ELF-1 (cell line): ENCODE data around the gene NCAM1.

Experiments
- DNase-seq: peaks from one replicate; pipeline ENCODE4 v3.0.0-alpha.2; 2016; ENCODE audit warnings: low read depth, low spot score

The NCAM1 gene

DNA sequence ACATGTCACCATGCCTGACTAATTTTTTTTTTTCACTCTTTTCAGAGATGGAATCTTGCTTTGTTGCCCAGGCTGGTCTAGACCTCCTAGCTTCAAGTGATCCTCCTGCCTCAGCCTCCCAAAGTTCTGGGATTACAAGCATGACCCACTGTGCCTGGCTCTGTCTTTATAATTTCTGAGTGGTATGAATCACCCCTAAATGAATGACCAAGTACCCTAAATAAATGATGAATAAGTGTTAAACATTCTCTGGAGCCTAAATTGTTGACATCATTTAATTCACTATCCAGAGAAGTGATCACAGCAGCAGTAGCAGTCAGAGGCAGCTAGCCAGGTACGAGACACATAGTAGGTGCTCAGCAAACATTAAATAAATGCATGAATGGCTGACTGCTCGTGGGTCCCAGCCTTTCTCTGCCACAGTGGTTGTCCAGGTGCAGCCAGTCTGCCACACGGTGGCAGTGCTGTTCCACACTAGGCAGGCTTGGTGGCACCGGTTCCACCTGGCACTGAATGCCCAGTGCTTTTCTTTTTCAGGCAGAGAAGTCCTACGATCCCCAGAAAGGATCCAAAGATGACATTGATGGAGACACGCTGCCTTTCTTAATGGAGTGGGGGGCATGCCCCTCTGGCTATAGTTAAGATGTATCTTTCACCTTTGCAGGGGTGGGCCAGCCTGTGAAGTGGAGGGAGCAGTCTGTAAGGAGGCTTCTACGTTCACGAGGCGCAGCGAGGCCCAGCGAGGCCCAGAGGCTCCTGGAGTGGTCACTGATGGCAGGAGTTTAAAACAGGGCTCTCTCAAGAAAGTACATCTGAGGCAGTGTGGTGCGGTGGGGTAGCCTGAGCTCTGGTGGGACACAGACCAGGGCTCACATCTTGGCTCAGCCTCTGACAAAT lies 344.5 kb downstream of the NCAM1 start:
- peak; percentile 68 for DNase-seq

DNA sequence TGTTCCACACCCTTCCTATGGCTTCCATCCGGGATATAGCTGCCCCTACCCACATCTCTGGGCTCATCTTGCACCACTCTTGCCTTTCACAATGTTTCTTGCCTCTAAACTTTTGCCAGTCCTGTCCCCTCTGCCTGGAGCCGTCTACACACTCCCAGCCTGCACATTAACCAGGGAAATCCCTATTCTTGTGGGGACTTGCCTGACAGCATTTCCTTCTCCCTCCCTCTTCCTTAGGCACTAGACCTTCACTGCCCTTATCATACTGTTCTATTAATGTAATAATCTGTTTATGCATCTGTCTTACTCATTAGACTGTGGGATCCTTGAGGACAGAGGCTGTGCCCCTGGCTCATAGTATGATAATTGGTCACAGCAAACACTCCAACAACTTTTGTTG lies 347.4 kb downstream of the NCAM1 start:
- DNase-seq: no peak

DNA sequence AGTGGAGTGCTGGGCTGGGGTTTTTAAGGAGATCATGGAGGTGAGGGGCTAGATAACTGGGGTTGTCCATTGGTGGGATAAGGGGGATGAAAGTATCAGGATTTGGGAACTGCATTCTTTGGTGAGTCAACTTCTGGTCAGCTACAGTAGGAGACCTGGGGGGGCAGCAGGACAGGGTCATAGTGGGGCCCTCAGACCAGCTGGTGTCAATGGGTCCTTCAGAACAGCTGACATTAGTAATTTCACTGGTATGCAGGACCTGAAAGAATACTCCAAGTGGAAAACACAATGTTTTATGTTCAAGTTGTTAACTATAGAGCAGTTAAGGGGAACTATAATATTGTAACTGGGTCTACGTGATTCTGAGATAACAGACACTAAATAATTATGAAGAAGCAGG lies 350.3 kb downstream of the NCAM1 start:
- no peak for DNase-seq

DNA sequence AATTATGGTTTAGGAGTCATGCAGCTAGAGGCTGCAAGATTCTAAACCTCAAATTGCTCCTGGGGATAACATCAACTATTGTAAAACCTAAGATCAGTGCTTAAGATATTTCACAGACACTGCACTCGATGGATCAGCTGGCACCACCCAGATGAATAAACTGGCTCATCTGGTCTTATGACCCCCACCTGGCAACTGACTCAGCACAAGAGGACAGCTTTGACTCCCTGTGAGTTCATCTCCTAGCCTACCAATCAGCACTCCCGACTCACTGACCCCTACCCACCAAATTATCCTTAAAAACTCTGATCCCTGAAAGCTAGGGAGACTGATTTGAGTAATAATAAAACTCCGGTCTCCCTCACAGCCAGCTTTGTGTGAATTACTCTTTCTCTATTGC lies 352.4 kb downstream of the NCAM1 start:
- no peak for DNase-seq

DNA sequence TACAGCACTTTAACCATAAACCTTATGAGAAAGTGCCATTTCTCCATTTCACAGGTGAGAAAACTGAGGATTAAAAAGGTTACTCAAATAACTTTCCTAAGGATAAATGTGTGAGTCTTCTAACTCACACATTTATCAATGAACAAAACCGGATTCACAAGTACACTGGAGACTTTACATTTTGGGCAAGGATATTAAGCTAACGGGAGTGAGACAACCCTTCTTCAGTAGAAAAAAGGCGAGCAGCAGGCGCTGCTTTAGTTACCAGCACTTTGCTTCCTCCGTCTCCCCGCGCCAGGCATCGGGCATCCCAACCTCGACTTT lies 352.8 kb downstream of the NCAM1 start:
- no peak for DNase-seq

DNA sequence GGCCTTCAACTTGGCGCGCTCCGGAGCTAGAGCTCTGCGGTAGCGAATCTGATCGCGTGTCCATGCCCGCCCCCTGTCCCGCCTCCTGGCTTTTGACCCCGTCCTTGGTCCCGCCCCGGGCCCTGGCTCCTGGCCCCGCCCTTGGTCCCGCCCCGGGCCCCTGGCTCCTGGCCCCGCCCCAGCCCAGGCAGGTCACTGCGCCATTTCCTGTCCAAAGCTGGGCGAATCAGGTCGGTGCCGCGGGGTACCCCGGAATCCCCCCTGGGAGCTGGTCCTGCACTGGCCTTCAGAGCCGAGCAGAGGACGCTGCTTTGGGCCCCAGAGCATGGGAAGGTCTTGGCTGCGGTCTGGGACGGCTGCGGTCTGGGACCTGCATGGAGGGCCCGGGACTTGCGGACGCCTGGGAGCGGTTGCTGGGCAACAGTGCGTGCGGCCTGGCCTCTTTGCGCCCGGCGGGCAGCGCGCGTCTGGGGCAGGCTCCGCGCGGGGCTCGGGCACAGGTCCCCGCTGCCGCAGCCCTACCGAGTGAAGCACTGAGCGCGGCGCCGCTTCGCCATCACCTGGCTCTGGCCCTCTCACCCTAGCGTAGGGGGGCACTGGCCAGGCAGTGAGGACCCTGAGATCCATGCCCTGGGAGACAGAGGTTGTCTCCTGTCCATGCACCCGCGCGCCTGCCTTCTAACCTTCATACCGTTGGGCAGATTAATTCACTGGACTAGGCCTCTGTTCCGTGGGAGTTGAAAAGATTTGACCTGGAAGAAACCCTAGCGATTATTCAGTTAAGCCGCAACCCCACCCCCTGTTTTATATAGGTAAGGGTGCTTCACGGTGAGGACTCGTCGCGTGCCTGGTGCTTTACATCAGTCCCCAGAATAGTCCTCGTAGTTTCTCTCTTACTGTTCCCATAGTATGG lies 353.4 kb downstream of the NCAM1 start, which contains the start of gene TTC12:
Gene TTC12 (plus strand): TSS at position 195 of the 913 bp plus-strand sequence. CDS start 1,675 bp downstream, outside the sequence.
- DNase-seq: peak; percentile 92

DNA sequence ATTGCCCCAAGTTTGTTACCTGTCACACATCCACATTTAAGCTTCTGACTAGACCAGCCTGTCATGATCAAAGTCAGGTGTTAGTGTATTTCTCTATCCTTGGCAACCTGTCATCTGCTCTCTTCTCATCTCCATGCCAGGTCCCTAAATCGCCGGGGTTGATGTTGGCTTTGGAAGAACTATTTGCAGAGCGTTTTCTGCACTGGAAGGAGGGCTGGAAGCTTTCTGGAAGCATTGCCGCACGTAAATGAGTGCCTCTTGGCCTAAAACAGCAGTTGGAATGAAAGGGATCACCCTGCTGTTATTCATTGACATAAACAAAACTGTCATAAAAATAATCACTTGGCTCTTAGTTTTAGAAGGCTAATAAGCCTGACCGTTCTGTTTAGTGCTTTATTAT lies 354.6 kb downstream of the NCAM1 start:
- no peak for DNase-seq

DNA sequence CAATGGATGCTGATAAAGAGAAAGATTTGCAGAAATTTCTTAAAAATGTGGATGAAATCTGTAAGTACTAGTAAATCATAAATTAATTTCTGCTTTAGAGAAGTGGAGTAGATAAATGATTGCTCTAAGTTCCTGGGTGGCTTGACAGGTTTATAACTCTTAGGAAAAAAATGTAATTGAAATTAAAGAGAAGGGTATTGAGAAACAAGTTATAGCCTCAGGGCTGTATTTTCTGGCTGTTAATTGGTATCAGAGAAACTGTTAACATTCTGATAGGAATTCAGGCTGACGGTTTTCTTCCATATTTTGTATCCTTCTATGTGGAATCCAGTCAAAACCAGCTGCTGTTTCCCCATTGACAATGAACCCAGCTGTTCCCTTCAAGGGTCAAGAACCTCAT lies 355.0 kb downstream of the NCAM1 start:
- DNase-seq: no peak

DNA sequence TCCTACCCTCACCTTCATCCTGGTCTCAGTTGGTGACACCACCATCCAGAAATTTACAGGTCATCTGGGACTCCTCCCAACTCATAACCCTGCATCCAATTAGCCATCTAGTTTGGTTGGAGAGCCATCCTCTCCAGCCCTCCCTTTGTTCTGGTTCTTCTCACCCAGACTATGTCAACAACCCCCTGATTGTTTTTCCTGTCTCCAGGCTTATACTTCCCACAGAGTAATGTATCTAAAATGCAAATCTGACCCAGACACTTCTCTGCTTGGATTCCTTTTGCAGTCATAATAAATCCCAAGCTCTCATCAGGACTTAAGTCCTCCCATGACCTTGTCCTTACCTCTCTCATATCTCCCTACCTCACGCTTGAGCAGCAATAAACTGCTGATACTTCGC lies 356.1 kb downstream of the NCAM1 start:
- DNase-seq: no peak

DNA sequence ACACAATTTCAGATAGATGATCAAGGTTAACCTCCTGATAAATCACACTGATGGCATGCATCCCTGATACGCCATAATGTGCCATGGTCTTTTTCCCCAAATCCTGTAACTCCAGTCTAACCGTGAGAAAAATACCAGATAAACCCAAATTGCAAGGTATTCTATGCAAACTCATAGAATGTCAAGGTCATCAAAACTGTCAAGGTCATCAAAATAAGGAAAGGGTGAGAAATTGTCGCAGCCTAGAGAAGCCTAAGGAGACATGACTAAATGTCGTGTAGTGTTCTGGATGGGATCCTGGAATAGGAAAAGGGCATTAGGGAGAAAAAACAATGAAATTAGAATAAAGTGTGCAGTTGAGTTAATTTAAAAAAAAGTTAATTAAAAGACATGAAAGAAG lies 357.9 kb downstream of the NCAM1 start:
- DNase-seq: no peak

DNA sequence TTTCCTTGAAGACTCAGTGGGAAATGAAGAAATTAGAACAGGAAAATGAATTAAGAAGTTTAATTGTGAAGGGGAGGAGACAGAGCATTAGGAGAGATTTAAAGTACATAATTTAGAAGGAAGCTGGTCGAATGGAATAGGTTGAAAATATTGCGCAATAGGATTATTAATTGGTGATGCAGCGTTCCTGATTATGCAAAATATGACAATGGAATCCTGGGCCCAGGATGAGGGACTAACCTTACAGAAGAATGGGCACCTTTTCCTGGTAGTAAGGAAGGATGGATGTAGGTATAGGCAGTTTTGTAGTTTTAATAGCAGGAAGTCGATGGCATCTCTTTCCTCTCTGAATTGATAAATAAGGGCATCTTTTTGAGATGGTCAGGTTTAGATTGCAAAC lies 360.9 kb downstream of the NCAM1 start:
- DNase-seq: no peak

DNA sequence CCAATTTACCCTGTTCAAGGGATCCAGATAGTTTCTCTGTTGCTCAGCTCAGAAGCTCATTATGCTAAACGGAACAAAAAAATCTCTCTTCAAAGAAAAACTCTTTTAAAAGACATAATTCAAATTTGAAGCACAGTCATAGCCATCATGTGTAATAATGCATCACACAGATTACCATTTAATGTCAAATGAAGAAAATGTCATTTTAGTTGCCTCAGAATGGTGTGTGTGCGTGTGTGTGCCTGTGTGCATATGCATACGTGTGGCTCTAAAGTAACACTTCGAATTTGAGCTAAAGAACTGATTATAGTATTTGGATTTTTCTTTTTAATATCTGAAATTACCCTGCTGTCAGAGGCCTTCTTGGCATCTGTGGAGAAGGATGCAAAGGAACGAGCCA lies 363.0 kb downstream of the NCAM1 start:
- no peak for DNase-seq
